Right lobe of liver (tissue), 6 donors: ENCODE results near the gene NMRAL1. TPM values are rescaled to one million over a fixed set of nuclear protein-coding genes. Genes with fewer than 3 reads are reported as not detected.

Experiments
- ATAC-seq, 4 donors: fragments of 200-7000 bp; cut with Tn5 transposase; one replicate each; pipeline ENCODE4 v1.9.1; 2020; ENCODE audit warnings: mild to moderate bottlenecking in 4 of 4, moderate library complexity in 4 of 4
- DNase-seq, 3 donors: peaks; one replicate each; pipeline ENCODE4 v3.0.0-alpha.2; 2020
- H3K27ac ChIP-seq, 3 donors: fragments of 200-600 bp; one replicate each; pipeline ENCODE4 v1.8.0; 2022
- H3K27me3 ChIP-seq, 2 donors: fragments of 200-600 bp; one replicate each; pipeline ENCODE4 v1.8.0; 2022
- H3K36me3 ChIP-seq, 4 donors: fragments of 200-600 bp; sonication (generic) in 1 of 4; one replicate each; pipeline versions ENCODE4 v1.5.1 to v1.8.0; 2017 to 2022; ENCODE audit warnings: control low read depth in 1 of 4
- H3K4me1 ChIP-seq, 4 donors: fragments of 200-600 bp; sonication (generic) in 1 of 4; one replicate each; pipeline versions ENCODE4 v1.5.1 to v1.8.0; 2017 to 2022; ENCODE audit warnings: control low read depth in 1 of 4
- H3K4me3 ChIP-seq, 3 donors: fragments of 200-600 bp; one replicate each; pipeline ENCODE4 v1.8.0; 2022
- H3K9me3 ChIP-seq, 4 donors: fragments of 200-600 bp; sonication (generic) in 1 of 4; one replicate each; pipeline versions ENCODE4 v1.5.1 to v1.8.0; 2017 to 2022; ENCODE audit warnings: control low read depth in 1 of 4
- CTCF ChIP-seq, 4 donors: fragments of 200-600 bp in 3 of 4; fragments of 450-650 bp in 1 of 4; IDR thresholded peaks; one replicate each; pipeline versions ENCODE4 v1.5.1 to v1.8.0; 2016 to 2022; ENCODE audit warnings: antibody characterized with exemption in 4 of 4, mild to moderate bottlenecking in 2 of 4
- POLR2A ChIP-seq: fragments of 450-650 bp; IDR thresholded peaks from one replicate; pipeline ENCODE4 v1.6.1; 2017; ENCODE audit warnings: antibody characterized with exemption, mild to moderate bottlenecking
- WGBS: methylation state at CpG from one replicate; pipeline ENCODE4 v1.1.6; 2018; ENCODE audit warnings: low coverage, low lambda C conversion rate; ENCODE audit not compliant: insufficient coverage; ENCODE audit errors: missing lambda C conversion rate; 5-methylcytosine and 5-hydroxymethylcytosine counted together
- intact Hi-C, 2 donors: fragments of 100-400 bp; cut with DNase I; formaldehyde crosslinking; loops; one replicate each; pipeline versions ENCODE4 v1.11.2 to v1.14.1; 2022
- total RNA-seq, 6 experiments: library from RNA; depleted of rRNA in 2 of 6; stranded (reverse); fragments of >200 nt in 2 of 6; fragmentation: NEBNext Ultra II Directional in 3 of 6; extraction: Animal tissue kit (Norgen Biotek cat#: 25700) in 3 of 6; gene quantifications; one replicate each; pipeline versions ENCODE4 v1.1.0 to v1.2.4, GENCODE V29; 2016 to 2023
- donor health status: DM: no; HTN: yes; CAD: no.
- donor health status: DM: no; HTN: no; CAD: no.
- donor health status: DM: no; HTN: no; CAD: no.
- donor health status: DM: no; HTN: yes; CAD: no.
- donor health status: DM: no; HTN: yes; CAD: no.

NMRAL1 gene
- total RNA-seq, 6 experiments from 2014 or later, result 19.9 to 44.0 (median 35.5) TPM

GRCh38 chr16:4455081-4455480, 19.3 kb downstream of the NMRAL1 start:
- H3K9me3 ChIP-seq, result no peaks in the 10 kb centered on the region
- no peaks in the 10 kb centered on the region for H3K27me3 ChIP-seq
- no peak for ATAC-seq
- no peak overlapping the region for H3K27ac ChIP-seq
- H3K36me3 ChIP-seq, result peaks cover 0 to 70% (median 23%) of the 10 kb centered on the region in 4 donors
- DNase-seq, result no peak
- intact Hi-C loops, result no loop called here
- no peak for TF ChIP-seq CTCF (IDR thresholded peaks at IDR 0.05)
- no peak for TF ChIP-seq POLR2A
- 85% methylated on average over 3 of the region's 14 CpGs for WGBS
- peaks cover 2 to 22% (median 8%) of the 10 kb centered on the region in 4 donors for H3K4me1 ChIP-seq
- no peak overlapping the region for H3K4me3 ChIP-seq

- no peak for DNase-seq
- intact Hi-C loops, result no loop called here
- peaks cover 2 to 18% (median 7%) of the 10 kb centered on the region in 4 donors for H3K4me1 ChIP-seq
Observed at GRCh38 chr16:4454623-4455022, 19.8 kb downstream of the NMRAL1 start.

DNA sequence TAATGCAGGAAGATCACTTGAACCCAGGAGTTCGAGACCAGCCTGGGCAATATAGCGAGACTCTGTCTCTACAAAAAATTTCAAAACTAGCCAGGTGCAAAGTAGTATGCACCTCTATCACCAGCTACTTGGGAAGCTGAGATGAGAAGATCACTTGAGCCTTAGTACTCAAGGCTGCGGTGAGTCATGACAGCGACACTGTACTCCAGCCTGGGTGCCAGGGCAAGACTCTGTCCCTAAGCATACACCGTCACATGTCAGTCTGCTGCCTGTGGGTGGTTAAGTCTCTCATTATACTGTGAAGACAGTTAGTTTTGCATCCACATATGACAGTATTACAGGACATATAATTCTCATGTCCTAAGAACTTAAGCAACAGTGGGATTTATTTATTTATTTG, 21.8 kb downstream of the NMRAL1 start:
- WGBS, result 100% methylated on average over 2 of the region's 5 CpGs
- H3K36me3 ChIP-seq, result peaks cover 0 to 86% (median 40%) of the 10 kb centered on the region in 4 donors

More at GRCh38 chr16:4454623-4455022, 19.8 kb downstream of the NMRAL1 start:
- 85% methylated on average over 8 of the region's 9 CpGs for WGBS
- Histone ChIP-seq H3K36me3 (peaks cover 0 to 74% (median 27%) of the 10 kb centered on the region in 4 donors), H3K9me3 (no peaks in the 10 kb centered on the region), H3K27ac (no peak overlapping the region), H3K4me3 (no peak overlapping the region), H3K27me3 (no peaks in the 10 kb centered on the region)
- ATAC-seq, result no peak
- TF ChIP-seq CTCF (IDR thresholded peaks at IDR 0.05) (no peak), POLR2A (no peak)

GRCh38 chr16:4450931-4451519, 23.4 kb downstream of the NMRAL1 start:
- 91% methylated on average over 9 of the region's 14 CpGs for WGBS
- H3K4me1 ChIP-seq, result no peaks in the 10 kb centered on the region
- no peak for TF ChIP-seq CTCF (IDR thresholded peaks at IDR 0.05)
- H3K27ac ChIP-seq, result no peak overlapping the region
- intact Hi-C loops, result no loop called here
- DNase-seq, result no peak
- H3K9me3 ChIP-seq, result no peaks in the 10 kb centered on the region
- H3K27me3 ChIP-seq, result no peaks in the 10 kb centered on the region
- peaks cover 0 to 86% (median 45%) of the 10 kb centered on the region in 4 donors for H3K36me3 ChIP-seq
- no peak overlapping the region for H3K4me3 ChIP-seq
- ATAC-seq, result no peak

More for the DNA sequence above, 21.8 kb downstream of the NMRAL1 start:
- intact Hi-C loops, result no loop called here
- no peaks in the 10 kb centered on the region for H3K27me3 ChIP-seq
- no peak for TF ChIP-seq CTCF (IDR thresholded peaks at IDR 0.05)
- H3K4me1 ChIP-seq, result no peaks in the 10 kb centered on the region
- DNase-seq, result no peak
- no peak for ATAC-seq
- no peaks in the 10 kb centered on the region for H3K9me3 ChIP-seq
- no peak overlapping the region for H3K27ac ChIP-seq
- no peak overlapping the region for H3K4me3 ChIP-seq
